ENCODE measurements around the gene DAZAP1.
"Not testable (repeated sequence)": the region's sequence is repeated elsewhere in the genome, so short reads cannot be mapped to it uniquely, and the experiment has no call there.

DAZAP1 gene

GRCh38 chr19:1433119-1434039 lies 26.0 kb downstream of the DAZAP1 start:
- Histone ChIP-seq H3K9me3 (ENCODE audit: control insufficient read depth in 1 of 2, low read length in 2 of 2) (no peaks in the 10 kb centered on the region), H3K36me3 (ENCODE audit: control insufficient read depth in 1 of 2, insufficient read depth in 2 of 2, low read length in 2 of 2) (peaks cover 27 to 64% of the 10 kb centered on the region in 2 donors), H3K27ac (ENCODE audit: low read length) (no peak overlapping the region), H3K27me3 (ENCODE audit: low read depth, low read length) (no peaks in the 10 kb centered on the region), H3K4me1 (ENCODE audit: control insufficient read depth in 1 of 2, insufficient read depth in 2 of 2, low read length in 2 of 2) (peaks cover 0 to 6% of the 10 kb centered on the region in 2 donors), H3K4me3 (ENCODE audit: low read depth in 1 of 2, low read length in 2 of 2) (no peak overlapping the region)

- peaks cover 27 to 58% of the 10 kb centered on the region in 2 donors for H3K36me3 ChIP-seq (ENCODE audit: control insufficient read depth in 1 of 2, insufficient read depth in 2 of 2, low read length in 2 of 2)
- no peaks in the 10 kb centered on the region for H3K9me3 ChIP-seq (ENCODE audit: control insufficient read depth in 1 of 2, low read length in 2 of 2)
- H3K4me1 ChIP-seq (ENCODE audit: control insufficient read depth in 1 of 2, insufficient read depth in 2 of 2, low read length in 2 of 2) = peaks cover 0 to 8% of the 10 kb centered on the region in 2 donors
- no peak overlapping the region for H3K4me3 ChIP-seq (ENCODE audit: low read depth in 1 of 2, low read length in 2 of 2)
- no peaks in the 10 kb centered on the region for H3K27me3 ChIP-seq (ENCODE audit: low read depth, low read length)
- H3K27ac ChIP-seq (ENCODE audit: low read length) = no peak overlapping the region
These were observed 26.6 kb downstream of the DAZAP1 start for GRCh38 chr19:1434040-1434366.

GRCh38 chr19:1434577-1435060 lies 27.2 kb downstream of the DAZAP1 start:
- Histone ChIP-seq H3K27me3 (ENCODE audit: low read depth, low read length) (no peaks in the 10 kb centered on the region), H3K36me3 (ENCODE audit: control insufficient read depth in 1 of 2, insufficient read depth in 2 of 2, low read length in 2 of 2) (peaks cover 27 to 55% of the 10 kb centered on the region in 2 donors), H3K27ac (ENCODE audit: low read length) (no peak overlapping the region), H3K9me3 (ENCODE audit: control insufficient read depth in 1 of 2, low read length in 2 of 2) (no peaks in the 10 kb centered on the region), H3K4me1 (ENCODE audit: control insufficient read depth in 1 of 2, insufficient read depth in 2 of 2, low read length in 2 of 2) (peaks cover 0 to 14% of the 10 kb centered on the region in 2 donors), H3K4me3 (ENCODE audit: low read depth in 1 of 2, low read length in 2 of 2) (no peak overlapping the region)

GRCh38 chr19:1435378-1435989 lies 28.1 kb downstream of the DAZAP1 start:
- no peaks in the 10 kb centered on the region for H3K9me3 ChIP-seq (ENCODE audit: control insufficient read depth in 1 of 2, low read length in 2 of 2)
- H3K27ac ChIP-seq (ENCODE audit: low read length) = no peak overlapping the region
- no peaks in the 10 kb centered on the region for H3K27me3 ChIP-seq (ENCODE audit: low read depth, low read length)
- H3K4me1 ChIP-seq (ENCODE audit: control insufficient read depth in 1 of 2, insufficient read depth in 2 of 2, low read length in 2 of 2) = peaks cover 0 to 22% of the 10 kb centered on the region in 2 donors
- H3K4me3 ChIP-seq (ENCODE audit: low read depth in 1 of 2, low read length in 2 of 2) = no peak overlapping the region
- peaks cover 27 to 55% of the 10 kb centered on the region in 2 donors for H3K36me3 ChIP-seq (ENCODE audit: control insufficient read depth in 1 of 2, insufficient read depth in 2 of 2, low read length in 2 of 2)

GRCh38 chr19:1437609-1438008 lies 30.2 kb downstream of the DAZAP1 start:
- H3K36me3 ChIP-seq (ENCODE audit: control insufficient read depth in 1 of 2, insufficient read depth in 2 of 2, low read length in 2 of 2) = peaks cover 33 to 60% of the 10 kb centered on the region in 2 donors
- peaks cover 0 to 27% of the 10 kb centered on the region in 2 donors for H3K4me1 ChIP-seq (ENCODE audit: control insufficient read depth in 1 of 2, insufficient read depth in 2 of 2, low read length in 2 of 2)
- H3K4me3 ChIP-seq (ENCODE audit: low read depth in 1 of 2, low read length in 2 of 2) = peak overlapping the region in 1 of 2 donors; percentile 71
- H3K27me3 ChIP-seq (ENCODE audit: low read depth, low read length) = no peaks in the 10 kb centered on the region
- no peak overlapping the region for H3K27ac ChIP-seq (ENCODE audit: low read length)
- H3K9me3 ChIP-seq (ENCODE audit: control insufficient read depth in 1 of 2, low read length in 2 of 2) = no peaks in the 10 kb centered on the region

GRCh38 chr19:1438035-1438932 lies 30.9 kb downstream of the DAZAP1 start, which contains the start of gene RPS15:
Gene RPS15, plus strand, starts transcription at chr19:1438396. Its CDS starts 30 bp downstream, at chr19:1438426.
- peaks cover 0 to 27% of the 10 kb centered on the region in 2 donors for H3K4me1 ChIP-seq (ENCODE audit: control insufficient read depth in 1 of 2, insufficient read depth in 2 of 2, low read length in 2 of 2)
- peak within 1 kb of the TSS; percentile 72 for H3K27ac ChIP-seq (ENCODE audit: low read length)
- peaks cover 26 to 53% of the 10 kb centered on the region in 2 donors for H3K36me3 ChIP-seq (ENCODE audit: control insufficient read depth in 1 of 2, insufficient read depth in 2 of 2, low read length in 2 of 2)
- no peaks in the 10 kb centered on the region for H3K27me3 ChIP-seq (ENCODE audit: low read depth, low read length)
- peak within 1 kb of the TSS; percentile 67 to 71 for H3K4me3 ChIP-seq (ENCODE audit: low read depth in 1 of 2, low read length in 2 of 2)
- H3K9me3 ChIP-seq (ENCODE audit: control insufficient read depth in 1 of 2, low read length in 2 of 2) = no peaks in the 10 kb centered on the region

GRCh38 chr19:1438933-1439354 lies 31.6 kb downstream of the DAZAP1 start:
- peak overlapping the region; percentile 67 to 71 for H3K4me3 ChIP-seq (ENCODE audit: low read depth in 1 of 2, low read length in 2 of 2)
- peaks cover 23 to 47% of the 10 kb centered on the region in 2 donors for H3K36me3 ChIP-seq (ENCODE audit: control insufficient read depth in 1 of 2, insufficient read depth in 2 of 2, low read length in 2 of 2)

GRCh38 chr19:1439525-1440417 lies 32.4 kb downstream of the DAZAP1 start:
- peaks cover 0 to 27% of the 10 kb centered on the region in 2 donors for H3K4me1 ChIP-seq (ENCODE audit: control insufficient read depth in 1 of 2, insufficient read depth in 2 of 2, low read length in 2 of 2)
- not testable (repeated sequence) for H3K27ac ChIP-seq (ENCODE audit: low read length); H3K27me3 ChIP-seq (ENCODE audit: low read depth, low read length); H3K9me3 ChIP-seq (ENCODE audit: control insufficient read depth in 1 of 2, low read length in 2 of 2)
- peak overlapping the region; percentile 67 to 71 for H3K4me3 ChIP-seq (ENCODE audit: low read depth in 1 of 2, low read length in 2 of 2)
- peaks cover 23 to 38% of the 10 kb centered on the region in 2 donors for H3K36me3 ChIP-seq (ENCODE audit: control insufficient read depth in 1 of 2, insufficient read depth in 2 of 2, low read length in 2 of 2)

More at GRCh38 chr19:1438933-1439354, 31.6 kb downstream of the DAZAP1 start:
- H3K27me3 ChIP-seq (ENCODE audit: low read depth, low read length) = no peaks in the 10 kb centered on the region
- H3K4me1 ChIP-seq (ENCODE audit: control insufficient read depth in 1 of 2, insufficient read depth in 2 of 2, low read length in 2 of 2) = peaks cover 0 to 27% of the 10 kb centered on the region in 2 donors
- H3K27ac ChIP-seq (ENCODE audit: low read length) = peak overlapping the region; percentile 14
- H3K9me3 ChIP-seq (ENCODE audit: control insufficient read depth in 1 of 2, low read length in 2 of 2) = no peaks in the 10 kb centered on the region

- H3K27ac ChIP-seq (ENCODE audit: low read length) = no peak overlapping the region
- no peaks in the 10 kb centered on the region for H3K9me3 ChIP-seq (ENCODE audit: control insufficient read depth in 1 of 2, low read length in 2 of 2)
- peaks cover 20 to 34% of the 10 kb centered on the region in 2 donors for H3K36me3 ChIP-seq (ENCODE audit: control insufficient read depth in 1 of 2, insufficient read depth in 2 of 2, low read length in 2 of 2)
- no peak overlapping the region for H3K4me3 ChIP-seq (ENCODE audit: low read depth in 1 of 2, low read length in 2 of 2)
- no peaks in the 10 kb centered on the region for H3K27me3 ChIP-seq (ENCODE audit: low read depth, low read length)
- peaks cover 0 to 30% of the 10 kb centered on the region in 2 donors for H3K4me1 ChIP-seq (ENCODE audit: control insufficient read depth in 1 of 2, insufficient read depth in 2 of 2, low read length in 2 of 2)
These were observed 33.0 kb downstream of the DAZAP1 start for GRCh38 chr19:1440418-1440801.

- Histone ChIP-seq H3K27me3 (ENCODE audit: low read depth, low read length) (no peaks in the 10 kb centered on the region), H3K4me3 (ENCODE audit: low read depth in 1 of 2, low read length in 2 of 2) (no peak overlapping the region), H3K27ac (ENCODE audit: low read length) (no peak overlapping the region), H3K9me3 (ENCODE audit: control insufficient read depth in 1 of 2, low read length in 2 of 2) (no peaks in the 10 kb centered on the region), H3K4me1 (ENCODE audit: control insufficient read depth in 1 of 2, insufficient read depth in 2 of 2, low read length in 2 of 2) (peaks cover 0 to 35% of the 10 kb centered on the region in 2 donors), H3K36me3 (ENCODE audit: control insufficient read depth in 1 of 2, insufficient read depth in 2 of 2, low read length in 2 of 2) (peaks cover 16 to 30% of the 10 kb centered on the region in 2 donors)
These were observed 33.6 kb downstream of the DAZAP1 start for GRCh38 chr19:1441022-1441426.
